Upper lobe of left lung (tissue), 6 donors: Measurements from ENCODE around the gene PPP6R1. TPM values are rescaled to one million over a fixed set of nuclear protein-coding genes. Genes with fewer than 3 reads are reported as not detected.

ENCODE experiments used
- ATAC-seq, 2 donors: fragments of 200-7000 bp; cut with Tn5 transposase; one replicate each; pipeline ENCODE4 v1.9.1; 2022; ENCODE audit warnings: mild to moderate bottlenecking in 2 of 2, moderate library complexity in 2 of 2; ENCODE audit not compliant: low FRiP score in 2 of 2
- DNase-seq, 2 donors: peaks; one replicate each; pipeline ENCODE4 v3.0.0-alpha.2; 2019 to 2020
- H3K27ac ChIP-seq, 4 donors: fragments of 200-600 bp; sonication (generic); one replicate each; pipeline ENCODE4 v1.5.1; 2016 to 2019
- H3K27me3 ChIP-seq, 4 donors: fragments of 200-600 bp; sonication (generic); one replicate each; pipeline ENCODE4 v1.5.1; 2017 to 2019
- H3K36me3 ChIP-seq, 4 donors: fragments of 200-600 bp; sonication (generic); one replicate each; pipeline ENCODE4 v1.5.1; 2016 to 2019
- H3K4me1 ChIP-seq, 4 donors: fragments of 200-600 bp; sonication (generic); one replicate each; pipeline ENCODE4 v1.5.1; 2018 to 2019
- H3K4me3 ChIP-seq, 4 donors: fragments of 200-600 bp; sonication (generic); one replicate each; pipeline ENCODE4 v1.5.1; 2017 to 2019; ENCODE audit warnings: mild to moderate bottlenecking in 2 of 4, moderate library complexity in 1 of 4
- H3K9me3 ChIP-seq, 4 donors: fragments of 200-600 bp; sonication (generic); one replicate each; pipeline ENCODE4 v1.5.1; 2018 to 2019
- EP300 ChIP-seq, 4 donors: sonication (generic); formaldehyde crosslinking; IDR thresholded peaks; one replicate each; pipeline ENCODE4 v1.5.1; 2017; ENCODE audit warnings: antibody characterized with exemption in 4 of 4, control low read depth in 2 of 4
- POLR2A ChIP-seq, 4 donors: fragments of 450-650 bp; IDR thresholded peaks; one replicate each; pipeline ENCODE4 v1.5.1; 2016 to 2017; ENCODE audit warnings: antibody characterized with exemption in 4 of 4, mild to moderate bottlenecking in 2 of 4
- POLR2AphosphoS5 ChIP-seq, 2 donors: sonication (generic); formaldehyde crosslinking; IDR thresholded peaks; one replicate each; pipeline ENCODE4 v1.5.1; 2017; ENCODE audit warnings: antibody characterized with exemption in 2 of 2
- WGBS, 2 donors: methylation state at CpG; one replicate each; pipeline ENCODE4 v1.1.5; 2017 to 2018; 5-methylcytosine and 5-hydroxymethylcytosine counted together
- total RNA-seq, 6 donors: library from RNA; depleted of rRNA in 4 of 6; stranded (reverse); fragments of >200 nt in 4 of 6; gene quantifications; one replicate each; pipeline versions ENCODE4 v1.1.0 to v1.2.1, GENCODE V29; 2016 to 2021
- TF ChIP-seq, protein P1 (sequence below), 6 experiments: fragments of 450-650 bp in 4 of 6; fragments of 200-600 bp in 2 of 6; sonication (generic) in 2 of 6; IDR thresholded peaks; one replicate each; pipeline ENCODE4 v1.5.1; 2016 to 2019; ENCODE audit warnings: antibody characterized with exemption in 6 of 6
- donor health status: DM: no; HTN: no; CAD: no; lungs with moderate emphysema.
- donor health status: DM: no; HTN: yes; CAD: no; lungs with severe emphysema.

PPP6R1 gene
- total RNA-seq, 6 donors from 2014 or later = 49.0 to 104 (median 76.7) TPM

DNA sequence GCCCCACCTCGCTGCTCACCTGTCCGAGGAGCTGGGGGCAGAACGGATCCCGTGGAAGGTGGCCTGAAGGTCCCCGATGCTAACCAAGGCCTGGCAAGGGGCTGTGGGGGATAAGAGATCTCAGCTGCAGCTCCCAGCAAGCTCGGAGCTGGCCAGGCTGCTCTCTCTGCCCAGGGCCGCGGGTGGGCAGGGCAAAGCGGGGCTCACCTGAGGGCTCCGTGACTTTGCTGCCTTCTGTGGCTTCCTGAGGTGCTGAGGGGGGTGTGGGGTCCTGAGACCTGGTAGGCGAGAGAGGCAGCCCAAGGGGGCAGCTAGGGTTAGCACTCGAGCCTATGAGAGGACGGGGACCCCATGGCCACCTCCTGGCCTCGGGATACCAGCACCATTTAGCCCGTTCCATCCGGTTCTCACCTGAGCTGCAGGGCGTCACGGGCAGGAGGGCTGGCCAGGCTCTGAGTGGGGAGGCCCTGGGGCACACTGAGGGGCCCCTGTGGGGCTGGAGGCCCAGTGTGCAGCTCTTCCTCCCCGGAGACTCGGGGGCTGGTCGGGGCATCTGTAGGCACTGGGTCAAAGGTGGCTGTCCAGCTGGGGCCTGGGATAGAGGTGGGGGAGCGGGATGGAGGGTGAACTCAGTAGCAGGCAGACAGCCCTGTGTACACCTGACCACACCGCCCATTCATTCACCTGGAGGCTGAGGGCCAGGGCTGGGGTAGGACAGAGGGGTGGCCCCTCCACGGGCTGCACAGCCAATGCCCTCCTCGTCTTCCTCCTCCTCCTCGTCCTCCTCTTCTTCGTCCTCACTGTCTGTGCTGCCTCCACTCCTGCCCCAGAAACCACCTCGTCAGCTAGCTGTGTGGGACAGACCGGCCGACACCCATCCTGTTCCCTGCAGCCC, 27.2 kb downstream of the PPP6R1 start:
- ATAC-seq (no peak), DNase-seq (peak in 1 of 2 donors; percentile 67)
- H3K9me3 ChIP-seq = no peaks in the 10 kb centered on the region
- H3K36me3 ChIP-seq = peaks cover 23 to 98% (median 80%) of the 10 kb centered on the region in 4 donors
- H3K27ac ChIP-seq = no peak overlapping the region
- H3K4me1 ChIP-seq = no peaks in the 10 kb centered on the region
- H3K4me3 ChIP-seq = no peak overlapping the region
- H3K27me3 ChIP-seq = no peaks in the 10 kb centered on the region
- no peak for TF ChIP-seq POLR2AphosphoS5 (IDR thresholded peaks at IDR 0.05)
- TF ChIP-seq, protein P1, sequence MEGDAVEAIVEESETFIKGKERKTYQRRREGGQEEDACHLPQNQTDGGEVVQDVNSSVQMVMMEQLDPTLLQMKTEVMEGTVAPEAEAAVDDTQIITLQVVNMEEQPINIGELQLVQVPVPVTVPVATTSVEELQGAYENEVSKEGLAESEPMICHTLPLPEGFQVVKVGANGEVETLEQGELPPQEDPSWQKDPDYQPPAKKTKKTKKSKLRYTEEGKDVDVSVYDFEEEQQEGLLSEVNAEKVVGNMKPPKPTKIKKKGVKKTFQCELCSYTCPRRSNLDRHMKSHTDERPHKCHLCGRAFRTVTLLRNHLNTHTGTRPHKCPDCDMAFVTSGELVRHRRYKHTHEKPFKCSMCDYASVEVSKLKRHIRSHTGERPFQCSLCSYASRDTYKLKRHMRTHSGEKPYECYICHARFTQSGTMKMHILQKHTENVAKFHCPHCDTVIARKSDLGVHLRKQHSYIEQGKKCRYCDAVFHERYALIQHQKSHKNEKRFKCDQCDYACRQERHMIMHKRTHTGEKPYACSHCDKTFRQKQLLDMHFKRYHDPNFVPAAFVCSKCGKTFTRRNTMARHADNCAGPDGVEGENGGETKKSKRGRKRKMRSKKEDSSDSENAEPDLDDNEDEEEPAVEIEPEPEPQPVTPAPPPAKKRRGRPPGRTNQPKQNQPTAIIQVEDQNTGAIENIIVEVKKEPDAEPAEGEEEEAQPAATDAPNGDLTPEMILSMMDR (IDR thresholded peaks at IDR 0.05) = no peak
- TF ChIP-seq POLR2A (IDR thresholded peaks at IDR 0.05) = no peak
- TF ChIP-seq EP300 (IDR thresholded peaks at IDR 0.05) = no peak
- 91 to 96% methylated on average over 12 to 25 of the region's 30 CpGs for WGBS, 2 donors

DNA sequence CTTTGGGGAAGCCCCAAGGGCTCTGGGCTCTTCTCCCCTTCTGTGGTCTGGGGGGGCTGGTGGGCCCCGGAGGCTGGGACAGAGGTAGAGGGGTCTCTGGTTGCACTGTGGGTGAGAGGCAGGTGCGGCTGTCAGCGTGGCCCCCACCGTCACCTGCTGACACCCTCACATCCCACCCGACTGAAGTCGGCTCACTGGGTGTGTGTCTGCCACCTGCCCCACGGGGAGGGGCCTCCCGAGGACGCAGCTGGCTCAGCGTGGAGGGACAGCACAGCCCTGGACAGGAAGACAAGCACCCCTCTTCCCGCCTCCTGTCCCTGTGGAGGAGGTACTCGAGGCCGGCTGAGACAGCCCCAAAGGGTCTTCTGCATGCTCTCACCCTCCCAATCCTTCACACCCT, 28.0 kb downstream of the PPP6R1 start:
- DNase-seq = peak in 1 of 2 donors; percentile 56
- Histone ChIP-seq H3K9me3 (no peaks in the 10 kb centered on the region), H3K27ac (no peak overlapping the region), H3K4me3 (no peak overlapping the region), H3K4me1 (no peaks in the 10 kb centered on the region), H3K27me3 (no peaks in the 10 kb centered on the region), H3K36me3 (peaks cover 16 to 95% (median 75%) of the 10 kb centered on the region in 4 donors)
- TF ChIP-seq POLR2AphosphoS5 (IDR thresholded peaks at IDR 0.05) (no peak), EP300 (IDR thresholded peaks at IDR 0.05) (no peak), POLR2A (IDR thresholded peaks at IDR 0.05) (no peak)
- TF ChIP-seq, protein P1 (IDR thresholded peaks at IDR 0.05) = no peak
- WGBS, 2 donors = 87 to 91% methylated on average over 4 to 12 of the region's 13 CpGs
- no peak for ATAC-seq

DNA sequence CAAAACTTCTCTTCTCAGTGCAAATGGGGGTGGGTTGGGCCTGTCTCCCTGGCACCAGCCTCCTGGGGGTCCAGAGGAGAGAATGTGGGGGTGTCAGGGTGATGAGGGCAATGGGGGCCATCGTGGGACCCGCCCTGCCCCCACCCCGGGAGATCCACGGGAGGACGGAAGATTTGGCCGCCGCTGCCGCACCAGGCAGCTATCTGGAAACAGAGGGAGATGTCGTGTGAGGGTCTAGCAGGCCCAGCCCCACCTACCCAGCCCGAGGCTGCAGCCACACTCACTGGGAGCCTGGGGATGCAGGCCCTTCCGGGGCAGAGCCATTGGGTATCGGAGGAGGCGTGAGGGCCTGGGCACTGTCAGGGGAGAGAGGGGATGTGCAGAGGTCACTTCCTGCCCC, 28.5 kb downstream of the PPP6R1 start:
- DNase-seq (peak in 1 of 2 donors; percentile 71), ATAC-seq (no peak)
- H3K9me3 ChIP-seq = no peaks in the 10 kb centered on the region
- H3K36me3 ChIP-seq = peaks cover 16 to 93% (median 73%) of the 10 kb centered on the region in 4 donors
- H3K27ac ChIP-seq = no peak overlapping the region
- 90 to 94% methylated on average over 4 to 11 of the region's 13 CpGs for WGBS, 2 donors
- no peak overlapping the region for H3K4me3 ChIP-seq
- TF ChIP-seq POLR2A (IDR thresholded peaks at IDR 0.05) (no peak), EP300 (IDR thresholded peaks at IDR 0.05) (no peak), POLR2AphosphoS5 (IDR thresholded peaks at IDR 0.05) (no peak)
- TF ChIP-seq, protein P1 (IDR thresholded peaks at IDR 0.05) = no peak
- H3K27me3 ChIP-seq = no peaks in the 10 kb centered on the region
- H3K4me1 ChIP-seq = no peaks in the 10 kb centered on the region

DNA sequence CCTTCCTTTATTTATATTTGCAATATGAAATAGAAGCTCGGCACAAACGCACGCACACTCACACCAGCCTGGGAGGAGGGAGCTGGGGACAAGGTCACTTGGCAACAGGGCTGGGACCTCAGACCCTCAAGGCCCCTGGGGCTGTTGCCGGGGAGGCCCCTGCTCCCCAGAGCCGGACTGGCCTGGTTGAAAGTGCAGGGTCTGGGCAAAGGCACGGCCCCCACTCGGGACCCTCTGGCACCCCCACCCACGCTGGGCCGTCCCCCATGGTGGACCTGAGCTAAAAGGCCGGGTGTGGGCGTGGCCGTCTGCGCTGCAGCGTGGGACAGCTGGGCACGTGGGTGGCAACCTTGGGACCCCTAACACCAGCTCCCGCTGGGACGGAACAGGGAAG, 29.0 kb downstream of the PPP6R1 start:
- TF ChIP-seq, protein P1 (IDR thresholded peaks at IDR 0.05) = no peak
- no peak for TF ChIP-seq EP300 (IDR thresholded peaks at IDR 0.05)
- no peak for TF ChIP-seq POLR2A (IDR thresholded peaks at IDR 0.05)
- TF ChIP-seq POLR2AphosphoS5 (IDR thresholded peaks at IDR 0.05) = no peak
- Histone ChIP-seq H3K27ac (no peak overlapping the region), H3K27me3 (no peaks in the 10 kb centered on the region), H3K9me3 (no peaks in the 10 kb centered on the region), H3K4me1 (no peaks in the 10 kb centered on the region), H3K36me3 (peaks cover 16 to 87% (median 72%) of the 10 kb centered on the region in 4 donors), H3K4me3 (no peak overlapping the region)
- no peak for ATAC-seq
- 86 to 87% methylated on average over 4 to 12 of the region's 17 CpGs for WGBS, 2 donors
- peak in 1 of 2 donors; percentile 82 for DNase-seq
